ENCODE data around the gene TSPAN17.

DNA sequence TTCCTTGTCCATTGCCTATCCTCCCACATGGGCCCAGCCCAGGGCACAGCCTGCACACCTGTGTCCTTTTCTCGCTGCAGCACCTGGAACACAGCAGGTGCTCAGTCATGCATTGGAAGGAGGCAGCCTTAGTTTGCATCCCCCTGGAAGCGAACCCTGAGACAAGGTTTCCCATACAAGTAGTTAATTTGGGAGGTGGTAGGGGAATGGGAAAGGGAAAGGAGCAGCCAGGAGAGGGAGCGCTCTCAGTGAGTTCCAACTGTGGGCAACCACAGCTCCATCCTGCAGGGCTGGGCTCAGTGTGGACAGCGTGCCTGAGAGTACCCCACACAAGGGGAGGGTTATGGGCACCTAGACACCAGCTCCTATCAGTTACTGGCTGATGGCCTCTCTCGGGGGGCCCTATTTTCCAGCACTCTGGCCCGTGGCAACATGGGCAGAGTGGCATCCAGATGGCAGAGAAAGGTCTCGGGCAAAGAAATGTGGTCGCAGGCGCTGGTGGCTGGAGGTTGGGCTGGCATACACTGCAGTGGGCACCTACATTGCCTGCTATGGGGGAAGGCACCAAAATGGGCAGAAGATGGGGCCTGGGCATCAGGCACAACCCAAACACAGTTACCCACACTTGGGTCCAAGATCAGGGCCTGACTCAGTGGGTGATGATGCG lies 50.1 kb downstream of the TSPAN17 start:
- TF ChIP-seq, protein P1, sequence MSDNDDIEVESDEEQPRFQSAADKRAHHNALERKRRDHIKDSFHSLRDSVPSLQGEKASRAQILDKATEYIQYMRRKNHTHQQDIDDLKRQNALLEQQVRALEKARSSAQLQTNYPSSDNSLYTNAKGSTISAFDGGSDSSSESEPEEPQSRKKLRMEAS (IDR thresholded peaks at IDR 0.05), result no peak
- TF ChIP-seq YY1 (IDR thresholded peaks at IDR 0.05; ENCODE audit: low read depth), result no peak
- no peak for TF ChIP-seq EGR1 (IDR thresholded peaks at IDR 0.05)
- no peak for TF ChIP-seq TCF12 (IDR thresholded peaks at IDR 0.05; ENCODE audit: low read depth)
- TF ChIP-seq CEBPB (IDR thresholded peaks at IDR 0.05), result no peak
- no peak for TF ChIP-seq TEAD4 (IDR thresholded peaks at IDR 0.05)
- TF ChIP-seq, protein P2, sequence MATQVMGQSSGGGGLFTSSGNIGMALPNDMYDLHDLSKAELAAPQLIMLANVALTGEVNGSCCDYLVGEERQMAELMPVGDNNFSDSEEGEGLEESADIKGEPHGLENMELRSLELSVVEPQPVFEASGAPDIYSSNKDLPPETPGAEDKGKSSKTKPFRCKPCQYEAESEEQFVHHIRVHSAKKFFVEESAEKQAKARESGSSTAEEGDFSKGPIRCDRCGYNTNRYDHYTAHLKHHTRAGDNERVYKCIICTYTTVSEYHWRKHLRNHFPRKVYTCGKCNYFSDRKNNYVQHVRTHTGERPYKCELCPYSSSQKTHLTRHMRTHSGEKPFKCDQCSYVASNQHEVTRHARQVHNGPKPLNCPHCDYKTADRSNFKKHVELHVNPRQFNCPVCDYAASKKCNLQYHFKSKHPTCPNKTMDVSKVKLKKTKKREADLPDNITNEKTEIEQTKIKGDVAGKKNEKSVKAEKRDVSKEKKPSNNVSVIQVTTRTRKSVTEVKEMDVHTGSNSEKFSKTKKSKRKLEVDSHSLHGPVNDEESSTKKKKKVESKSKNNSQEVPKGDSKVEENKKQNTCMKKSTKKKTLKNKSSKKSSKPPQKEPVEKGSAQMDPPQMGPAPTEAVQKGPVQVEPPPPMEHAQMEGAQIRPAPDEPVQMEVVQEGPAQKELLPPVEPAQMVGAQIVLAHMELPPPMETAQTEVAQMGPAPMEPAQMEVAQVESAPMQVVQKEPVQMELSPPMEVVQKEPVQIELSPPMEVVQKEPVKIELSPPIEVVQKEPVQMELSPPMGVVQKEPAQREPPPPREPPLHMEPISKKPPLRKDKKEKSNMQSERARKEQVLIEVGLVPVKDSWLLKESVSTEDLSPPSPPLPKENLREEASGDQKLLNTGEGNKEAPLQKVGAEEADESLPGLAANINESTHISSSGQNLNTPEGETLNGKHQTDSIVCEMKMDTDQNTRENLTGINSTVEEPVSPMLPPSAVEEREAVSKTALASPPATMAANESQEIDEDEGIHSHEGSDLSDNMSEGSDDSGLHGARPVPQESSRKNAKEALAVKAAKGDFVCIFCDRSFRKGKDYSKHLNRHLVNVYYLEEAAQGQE (IDR thresholded peaks at IDR 0.05; ENCODE audit: low read depth), result no peak

Measured in Ishikawa (cell line).